ENCODE data around the gene KIRREL3.

- TF ChIP-seq CTCF (IDR thresholded peaks at IDR 0.05) (no peak), POLR2AphosphoS5 (IDR thresholded peaks at IDR 0.05) (no peak), POLR2A (IDR thresholded peaks at IDR 0.05) (no peak)
These were observed 217.8 kb downstream of the KIRREL3 start for GRCh38 chr11:126782810-126783209.

Data from prostate gland (tissue), 2 donors.